Neural progenitor cell (in vitro differentiated cells): ENCODE measurements around the gene GABRA5.

Experiments used
- EZH2 ChIP-seq: fragments of 200-600 bp; sonication (generic); IDR thresholded peaks from 2 replicates; pipeline ENCODE4 v1.6.1; 2017; ENCODE audit warnings: antibody characterized with exemption, mild to moderate bottlenecking, moderate library complexity
- EZH2phosphoT487 ChIP-seq: fragments of 200-600 bp; sonication (generic); IDR thresholded peaks from 2 replicates; pipeline ENCODE4 v1.6.1; 2017; ENCODE audit warnings: antibody characterized with exemption
- TF ChIP-seq, protein P1 (sequence below): fragments of 200-600 bp; sonication (generic); IDR thresholded peaks from 2 replicates; pipeline ENCODE4 v1.5.1; 2017; ENCODE audit warnings: antibody characterized with exemption, mild to moderate bottlenecking

DNA sequence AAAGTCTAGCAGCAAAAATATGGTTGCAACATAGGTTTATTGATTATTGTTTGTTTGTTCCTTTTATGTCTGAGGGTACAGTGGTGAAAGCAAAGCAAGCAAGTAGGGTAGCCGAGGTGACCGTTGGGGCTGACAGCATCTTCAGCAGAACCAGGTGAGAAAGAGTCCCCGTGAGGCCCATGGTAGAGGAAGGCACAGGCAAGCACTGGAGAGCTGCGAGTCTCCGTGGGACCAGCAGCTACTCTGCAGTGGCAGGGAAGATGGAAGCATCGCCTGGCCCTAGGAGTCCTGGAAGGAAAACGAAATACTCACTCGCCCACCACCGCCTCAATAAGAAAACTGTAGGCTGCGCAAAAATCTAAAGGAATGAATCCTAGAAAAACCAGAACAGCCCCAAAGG is 25.3 kb upstream of the GABRA5 start:
- TF ChIP-seq, protein P1, sequence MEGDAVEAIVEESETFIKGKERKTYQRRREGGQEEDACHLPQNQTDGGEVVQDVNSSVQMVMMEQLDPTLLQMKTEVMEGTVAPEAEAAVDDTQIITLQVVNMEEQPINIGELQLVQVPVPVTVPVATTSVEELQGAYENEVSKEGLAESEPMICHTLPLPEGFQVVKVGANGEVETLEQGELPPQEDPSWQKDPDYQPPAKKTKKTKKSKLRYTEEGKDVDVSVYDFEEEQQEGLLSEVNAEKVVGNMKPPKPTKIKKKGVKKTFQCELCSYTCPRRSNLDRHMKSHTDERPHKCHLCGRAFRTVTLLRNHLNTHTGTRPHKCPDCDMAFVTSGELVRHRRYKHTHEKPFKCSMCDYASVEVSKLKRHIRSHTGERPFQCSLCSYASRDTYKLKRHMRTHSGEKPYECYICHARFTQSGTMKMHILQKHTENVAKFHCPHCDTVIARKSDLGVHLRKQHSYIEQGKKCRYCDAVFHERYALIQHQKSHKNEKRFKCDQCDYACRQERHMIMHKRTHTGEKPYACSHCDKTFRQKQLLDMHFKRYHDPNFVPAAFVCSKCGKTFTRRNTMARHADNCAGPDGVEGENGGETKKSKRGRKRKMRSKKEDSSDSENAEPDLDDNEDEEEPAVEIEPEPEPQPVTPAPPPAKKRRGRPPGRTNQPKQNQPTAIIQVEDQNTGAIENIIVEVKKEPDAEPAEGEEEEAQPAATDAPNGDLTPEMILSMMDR, result no peak
- TF ChIP-seq EZH2, result no peak
- no peak for TF ChIP-seq EZH2phosphoT487
